SIG-M5 (cell line): ENCODE measurements around the gene SURF6.
A peak's percentile ranks its signal among the peaks of the same experiment; 100 is the strongest.
"Not testable (repeated sequence)": the region's sequence is repeated elsewhere in the genome, so short reads cannot be mapped to it uniquely, and the experiment has no call there.

Experiments
- DNase-seq: peaks from one replicate; lab custom pipeline; 2025; lab: John Stamatoyannopoulos, UW

SURF6 gene

GRCh38 chr9:133335924-133336811 is at the start of gene SURF6:
SURF6 (minus strand) TSS chr9:133336188; CDS start chr9:133336132, 56 bp downstream.
- DNase-seq, result peak; percentile 41

GRCh38 chr9:133385452-133385851 is 49.5 kb upstream of the SURF6 start:
- DNase-seq, result no peak

- DNase-seq, result no peak
Observed at GRCh38 chr9:133384736-133385321, 48.8 kb upstream of the SURF6 start.

- DNase-seq, result no peak
Observed at GRCh38 chr9:133383438-133383837, 47.5 kb upstream of the SURF6 start.

- no peak for DNase-seq
Observed at GRCh38 chr9:133382507-133383141, 46.6 kb upstream of the SURF6 start.

GRCh38 chr9:133380734-133381133 is 44.7 kb upstream of the SURF6 start:
- DNase-seq, result no peak

GRCh38 chr9:133379153-133380086 is 43.4 kb upstream of the SURF6 start:
- DNase-seq, result no peak

GRCh38 chr9:133378408-133378962 is 42.5 kb upstream of the SURF6 start:
- no peak for DNase-seq

GRCh38 chr9:133377721-133378216 is 41.8 kb upstream of the SURF6 start:
- no peak for DNase-seq

GRCh38 chr9:133377280-133377679 is 41.3 kb upstream of the SURF6 start:
- DNase-seq, result not testable (repeated sequence)

- peak; percentile 62 for DNase-seq
Observed at GRCh38 chr9:133375724-133376654, 40.0 kb upstream of the SURF6 start, which contains the start of the genes STKLD1 and SURF4. STKLD1 (plus strand) TSS chr9:133376366; CDS start chr9:133376474, 108 bp downstream. SURF4 (minus strand) TSS chr9:133376060; CDS start chr9:133375969, 91 bp downstream.

- DNase-seq, result no peak
Observed at GRCh38 chr9:133375116-133375723, 39.2 kb upstream of the SURF6 start.

GRCh38 chr9:133374612-133375115 is 38.7 kb upstream of the SURF6 start:
- peak; percentile 64 for DNase-seq

GRCh38 chr9:133372144-133372543 is 36.2 kb upstream of the SURF6 start:
- no peak for DNase-seq

GRCh38 chr9:133371261-133371711 is 35.3 kb upstream of the SURF6 start:
- no peak for DNase-seq

GRCh38 chr9:133370685-133371084 is 34.7 kb upstream of the SURF6 start:
- DNase-seq, result no peak

- no peak for DNase-seq
Observed at GRCh38 chr9:133369933-133370332, 33.9 kb upstream of the SURF6 start.

GRCh38 chr9:133369422-133369821 is 33.4 kb upstream of the SURF6 start:
- no peak for DNase-seq

- no peak for DNase-seq
Observed at GRCh38 chr9:133368249-133368881, 32.4 kb upstream of the SURF6 start.
